GM21367 (cell line): ENCODE measurements around the gene RANBP10.

ENCODE experiments used
- ATAC-seq: cut with Tn5 transposase; IDR thresholded peaks from one replicate; pipeline ENCODE4 v1.9.1; 2021; ENCODE audit not compliant: unreplicated experiment

Gene RANBP10

DNA sequence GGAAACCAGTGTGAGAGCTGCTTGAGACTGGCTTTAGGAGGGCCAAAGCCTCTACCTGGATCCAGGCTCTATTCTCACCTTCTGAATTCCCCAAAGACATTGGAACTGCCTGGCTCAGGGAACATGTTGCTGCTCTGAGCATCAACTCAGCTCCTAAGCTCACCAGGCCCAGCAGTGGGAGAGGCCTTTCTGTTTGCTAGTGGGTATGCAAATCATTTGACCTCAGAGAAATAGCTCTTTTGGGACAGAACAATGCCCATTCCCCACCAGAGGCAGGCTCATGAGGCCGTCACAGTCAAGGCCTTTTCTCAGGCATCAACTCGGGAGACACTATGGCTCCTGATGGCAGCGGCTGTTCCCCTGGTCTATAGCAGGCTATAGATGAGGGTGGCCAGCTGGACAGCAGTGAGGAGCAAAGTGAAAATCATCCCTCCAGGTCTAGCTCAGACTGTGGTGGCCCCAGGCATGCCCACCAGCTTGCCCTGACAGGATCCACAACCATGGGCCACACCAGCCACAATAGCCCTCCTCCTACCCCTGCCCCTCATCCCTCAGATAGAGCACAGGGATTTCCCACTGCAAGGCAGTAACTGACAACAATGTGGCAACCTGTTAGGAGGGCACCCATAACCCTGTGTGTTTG, 56.8 kb downstream of the RANBP10 start:
- ATAC-seq = no peak

DNA sequence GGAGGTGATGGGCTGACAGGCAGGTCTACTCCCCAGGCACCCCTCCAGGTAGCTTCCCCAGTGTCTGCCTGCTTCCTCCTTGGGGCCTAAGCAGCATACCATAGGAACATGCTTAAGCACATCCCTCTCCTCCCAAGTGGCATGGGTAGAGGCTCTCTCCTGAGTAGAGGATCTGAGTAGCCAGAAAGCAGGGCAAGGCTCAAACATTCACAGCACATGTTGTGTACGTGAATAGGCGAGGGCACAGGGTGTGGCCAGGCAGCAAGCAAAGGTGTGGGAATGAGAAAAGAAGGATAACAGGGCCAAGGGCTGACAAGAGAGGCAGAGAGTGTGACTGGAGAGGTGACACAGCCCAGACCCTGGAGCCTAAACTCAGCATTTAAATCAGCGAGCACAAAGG, 57.5 kb downstream of the RANBP10 start:
- no peak for ATAC-seq

DNA sequence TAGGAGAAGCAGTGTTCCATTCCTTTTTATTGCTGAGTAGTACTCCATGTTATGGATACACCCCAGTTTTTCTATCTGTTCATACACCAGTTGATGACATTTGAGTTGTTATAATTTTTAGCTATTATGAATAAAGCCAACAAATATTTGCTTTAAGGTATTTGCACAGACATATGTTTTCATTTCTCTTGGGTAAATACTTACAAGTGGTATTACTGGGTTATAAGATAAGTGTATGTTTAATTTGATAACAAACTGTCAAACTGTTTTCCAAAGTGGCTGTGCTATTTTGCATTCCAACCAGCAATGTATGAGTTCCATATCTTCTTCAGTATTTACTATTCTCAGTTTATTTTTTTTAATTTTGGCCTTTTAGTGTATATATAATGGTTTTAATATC, 59.5 kb downstream of the RANBP10 start:
- ATAC-seq = no peak

DNA sequence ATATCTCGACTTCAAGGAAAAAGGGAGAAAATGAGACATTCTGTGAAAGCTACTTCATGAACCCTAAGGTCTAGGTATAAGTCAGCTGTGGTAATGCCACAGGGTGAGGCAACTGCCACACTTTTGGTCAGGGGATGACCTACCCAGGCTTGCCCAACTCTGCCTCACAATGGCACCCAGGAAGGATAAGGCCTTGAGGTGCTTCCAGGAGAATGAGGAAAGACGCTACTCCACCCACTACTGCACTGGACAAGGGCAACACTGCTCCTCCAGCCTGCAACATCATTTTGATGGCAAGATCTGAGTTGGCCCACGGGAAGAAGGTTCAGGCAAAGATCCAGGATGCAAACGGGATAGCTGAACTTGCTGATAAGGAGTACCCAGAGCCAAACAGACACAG, 65.2 kb downstream of the RANBP10 start:
- no peak for ATAC-seq

DNA sequence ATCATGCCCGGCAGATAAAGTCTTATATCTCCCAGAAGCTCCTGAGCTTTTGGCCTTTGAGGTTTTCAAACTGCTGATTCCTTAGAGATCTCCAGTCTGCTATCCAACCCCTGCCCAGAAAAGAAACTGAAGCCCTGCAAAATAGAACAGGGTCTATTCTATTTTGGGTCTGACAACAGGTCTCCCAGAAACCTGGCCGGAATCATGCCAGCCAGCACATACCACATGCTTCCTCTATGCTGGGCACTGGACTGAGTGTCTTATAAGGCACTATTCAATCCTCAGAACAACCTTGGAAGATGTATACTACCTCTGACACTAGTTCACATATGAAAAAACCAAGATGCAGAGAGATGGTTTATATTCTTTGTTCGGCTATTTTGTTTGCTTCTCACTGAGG, 66.0 kb downstream of the RANBP10 start:
- ATAC-seq = no peak

DNA sequence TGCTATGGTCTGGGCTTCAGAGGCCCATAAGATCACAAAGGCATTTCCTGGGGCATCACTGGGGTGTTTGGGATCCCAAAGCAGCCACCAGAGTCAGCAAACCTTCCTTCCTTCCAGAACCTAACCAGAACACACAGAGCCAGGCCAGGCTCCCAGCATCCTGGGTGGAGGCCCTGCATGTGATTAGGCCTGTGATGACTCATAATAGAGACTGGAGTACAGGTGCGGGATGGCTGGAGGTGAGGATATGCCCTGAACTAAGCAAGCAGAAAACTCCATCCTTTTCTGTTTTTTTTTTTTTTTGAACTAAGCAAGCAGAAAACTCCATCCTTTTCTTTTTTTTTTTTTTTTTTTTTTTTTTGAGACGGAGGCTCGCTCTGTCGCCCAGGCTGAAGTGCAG, 69.5 kb downstream of the RANBP10 start:
- no peak for ATAC-seq

DNA sequence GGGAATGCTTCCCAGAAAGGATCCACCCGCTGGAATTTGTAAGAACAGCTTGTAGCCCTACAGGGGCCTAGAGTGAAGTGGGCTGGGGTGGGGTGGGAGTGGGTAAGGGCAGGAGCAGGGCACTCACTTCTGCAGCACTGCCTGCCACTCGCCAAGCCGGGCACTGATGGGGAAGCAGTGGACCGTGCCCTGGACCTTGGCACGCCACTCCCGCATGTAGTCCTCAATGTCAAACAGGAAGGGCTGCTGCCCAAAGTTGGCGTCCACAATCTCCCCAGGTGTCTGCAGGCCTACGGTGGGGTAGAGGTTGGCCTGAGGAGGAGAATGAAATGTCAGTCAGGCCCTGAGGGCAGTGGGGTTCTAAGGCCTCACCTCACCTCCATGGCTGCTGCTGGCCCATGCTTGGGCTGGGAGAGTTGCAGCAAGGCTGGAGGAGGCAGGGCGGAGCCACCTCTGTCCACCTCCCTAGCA, 71.6 kb downstream of the RANBP10 start:
- ATAC-seq = no peak

DNA sequence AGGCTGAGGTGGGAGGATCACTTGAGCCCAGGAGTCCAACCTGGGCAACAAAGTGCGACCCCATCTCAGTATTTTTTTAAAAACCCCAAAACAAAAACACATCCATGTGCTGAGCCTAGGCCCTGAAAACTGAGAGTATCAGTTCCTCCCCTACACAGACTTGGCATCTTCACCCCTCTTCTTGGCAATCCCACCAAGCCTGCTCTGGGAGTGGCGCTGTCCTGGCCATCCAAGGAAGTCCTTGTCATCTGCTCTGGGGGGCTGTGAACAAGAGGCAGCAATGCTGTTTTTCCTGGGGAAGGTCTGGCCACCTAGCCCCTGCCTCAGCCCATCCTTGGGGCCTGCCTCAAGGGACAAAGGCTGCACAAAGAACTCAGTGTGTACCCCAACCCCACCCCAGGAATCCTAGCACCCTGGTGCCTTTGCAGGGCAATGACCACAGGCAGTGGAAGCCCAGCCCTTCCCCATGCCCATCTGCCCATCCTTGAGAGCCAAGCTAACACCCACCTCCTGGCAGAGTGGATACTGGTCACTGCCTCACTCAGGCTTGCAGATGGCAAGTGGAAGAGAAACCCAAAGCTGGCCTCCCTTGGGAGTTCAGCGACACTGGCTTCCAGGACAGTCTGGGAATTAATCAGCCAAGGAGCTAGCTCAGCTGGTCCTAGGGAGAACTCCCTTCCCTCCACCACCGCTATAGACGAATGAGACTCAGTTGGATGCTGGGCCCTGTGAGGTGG, 72.5 kb downstream of the RANBP10 start:
- no peak for ATAC-seq

DNA sequence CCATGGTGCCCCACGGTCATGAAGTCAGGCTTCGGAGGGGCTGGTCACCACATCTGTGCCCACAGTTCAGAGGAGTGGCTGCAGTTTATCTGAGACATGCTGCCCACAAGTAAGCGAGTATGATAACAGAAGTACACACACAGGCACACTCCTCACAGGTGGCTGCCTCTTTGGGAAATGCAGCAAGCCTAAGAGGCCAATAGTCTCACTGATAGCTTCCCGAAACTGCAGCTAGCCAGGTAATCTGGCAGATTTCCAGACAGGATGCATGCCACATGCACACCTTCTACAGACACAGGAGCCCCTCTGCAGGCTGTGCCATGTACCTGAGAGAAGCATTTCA, 74.6 kb downstream of the RANBP10 start:
- no peak for ATAC-seq

DNA sequence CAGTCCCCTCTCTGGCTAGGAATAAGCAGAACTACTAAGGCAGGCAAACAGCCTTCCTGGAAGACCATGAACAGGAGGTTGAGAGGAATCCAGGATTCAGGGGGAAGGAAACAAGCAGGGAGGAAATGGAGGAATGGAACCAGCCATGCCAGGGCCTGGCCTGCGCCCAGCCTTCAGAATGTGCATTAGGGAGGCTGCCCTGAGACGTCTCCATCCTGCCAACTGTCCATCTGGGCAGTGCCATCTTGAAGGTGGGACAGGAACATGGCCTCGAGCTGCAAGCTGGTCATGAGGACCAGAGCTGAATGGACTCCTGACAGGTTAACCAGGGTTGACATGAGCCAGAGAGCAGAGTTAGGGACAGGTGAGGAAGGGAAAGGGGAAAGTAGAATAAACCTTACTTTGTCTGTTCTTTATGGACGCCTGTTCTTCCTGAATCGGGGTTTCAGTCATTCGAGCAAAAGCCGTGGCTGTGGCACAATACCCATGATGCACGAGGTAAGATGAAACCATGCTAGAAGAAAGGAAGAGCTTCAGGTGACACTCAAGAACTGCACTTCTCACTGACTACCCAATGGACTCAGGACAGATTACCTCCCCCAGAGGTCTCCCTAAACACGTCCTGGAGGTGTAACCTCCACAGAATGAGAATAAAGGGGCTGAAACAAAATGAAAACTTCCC, 75.1 kb downstream of the RANBP10 start:
- no peak for ATAC-seq

DNA sequence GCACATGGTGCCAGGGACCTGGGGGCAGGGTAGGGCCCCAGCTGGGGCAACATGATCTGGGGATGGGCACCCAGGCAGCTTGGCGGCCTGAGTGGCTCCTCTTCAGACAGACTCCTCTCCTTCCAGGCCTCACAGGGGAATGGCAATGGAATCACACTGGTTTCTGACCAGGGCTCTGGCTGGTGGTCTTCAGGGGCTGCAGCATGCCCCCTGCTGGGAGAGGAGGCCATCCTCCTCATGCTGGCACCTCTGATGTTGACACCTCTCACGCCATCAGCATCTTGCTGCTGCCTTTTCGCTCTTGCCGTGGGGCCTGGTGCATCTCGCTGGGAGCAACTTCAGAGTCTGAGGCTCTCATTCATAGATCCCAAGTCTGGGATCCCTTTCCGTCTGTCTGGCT, 76.0 kb downstream of the RANBP10 start:
- ATAC-seq = no peak

DNA sequence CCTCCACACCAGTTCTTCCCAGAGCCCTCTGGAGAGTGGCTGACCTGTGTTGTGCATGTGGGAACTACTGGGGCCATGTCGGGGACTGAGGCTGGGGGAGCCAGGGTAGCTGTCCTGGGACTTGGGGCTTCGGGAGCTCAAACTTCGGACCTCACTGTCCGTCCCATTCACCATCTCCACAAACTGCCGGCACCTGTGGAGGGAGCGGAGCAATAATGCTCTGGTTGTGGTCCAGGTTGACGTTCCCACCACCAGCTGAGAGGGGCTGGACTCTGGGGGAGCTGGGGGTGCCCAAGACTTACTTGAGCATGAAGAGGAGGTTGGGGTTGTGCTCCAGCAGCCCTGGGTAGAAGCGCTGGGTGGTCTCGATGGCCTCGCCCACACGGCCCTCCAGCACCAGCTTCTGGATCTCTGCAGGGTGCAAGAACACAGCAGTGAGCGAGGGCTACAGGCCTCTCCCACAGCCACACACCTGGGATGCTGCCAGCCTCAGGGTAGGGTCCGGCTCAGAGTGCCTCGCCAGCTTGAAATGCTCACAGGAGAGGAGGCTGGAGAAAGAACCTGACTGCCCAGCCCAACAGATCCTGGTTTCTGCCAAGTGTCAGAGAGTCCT, 76.6 kb downstream of the RANBP10 start:
- ATAC-seq = no peak

DNA sequence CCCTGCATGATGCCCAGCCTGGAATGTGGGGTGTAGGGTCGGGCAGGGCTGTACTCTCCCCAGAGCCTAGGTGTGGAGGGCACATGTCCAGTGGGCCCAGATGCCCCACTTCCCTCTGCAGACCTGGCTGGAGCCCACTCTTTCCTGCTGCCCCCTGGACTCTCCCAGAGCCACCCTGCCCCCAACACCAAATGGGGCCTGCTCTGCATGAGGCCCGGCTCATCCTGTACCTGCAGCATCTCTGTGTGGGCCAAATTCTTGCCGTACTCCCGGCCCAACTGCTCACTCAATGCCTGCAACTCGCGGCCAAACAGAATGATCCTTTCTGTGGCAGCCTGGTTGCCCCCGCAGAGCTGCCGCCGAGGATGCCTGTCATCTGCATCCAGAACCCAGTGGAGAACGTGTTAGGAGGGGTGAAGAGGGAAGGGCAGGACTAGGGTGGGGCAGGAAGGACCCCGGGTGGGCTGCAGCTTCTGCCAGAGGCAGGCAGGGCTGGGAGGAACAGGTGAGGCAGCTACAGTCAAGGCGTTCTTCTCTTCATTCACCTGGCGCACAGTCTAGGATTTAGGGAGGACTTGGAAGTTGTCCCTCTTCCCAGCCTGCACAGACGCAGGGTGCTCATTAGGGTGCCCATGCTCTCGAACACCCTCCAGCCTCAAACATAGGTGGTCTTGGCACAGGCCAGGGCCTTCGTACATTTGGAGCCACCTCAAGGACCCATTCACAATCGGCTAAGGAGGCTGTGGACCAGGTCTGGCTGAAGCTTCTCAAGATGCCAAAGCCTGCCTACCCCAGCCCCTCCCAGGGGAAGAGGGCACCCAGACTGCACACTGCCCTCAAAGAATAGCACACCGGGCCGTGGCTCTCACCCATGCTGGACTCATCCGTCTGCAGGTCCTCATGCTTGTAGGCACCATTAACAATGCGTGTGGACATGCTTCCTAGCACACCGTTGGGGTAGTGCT, 78.6 kb downstream of the RANBP10 start:
- ATAC-seq = no peak

DNA sequence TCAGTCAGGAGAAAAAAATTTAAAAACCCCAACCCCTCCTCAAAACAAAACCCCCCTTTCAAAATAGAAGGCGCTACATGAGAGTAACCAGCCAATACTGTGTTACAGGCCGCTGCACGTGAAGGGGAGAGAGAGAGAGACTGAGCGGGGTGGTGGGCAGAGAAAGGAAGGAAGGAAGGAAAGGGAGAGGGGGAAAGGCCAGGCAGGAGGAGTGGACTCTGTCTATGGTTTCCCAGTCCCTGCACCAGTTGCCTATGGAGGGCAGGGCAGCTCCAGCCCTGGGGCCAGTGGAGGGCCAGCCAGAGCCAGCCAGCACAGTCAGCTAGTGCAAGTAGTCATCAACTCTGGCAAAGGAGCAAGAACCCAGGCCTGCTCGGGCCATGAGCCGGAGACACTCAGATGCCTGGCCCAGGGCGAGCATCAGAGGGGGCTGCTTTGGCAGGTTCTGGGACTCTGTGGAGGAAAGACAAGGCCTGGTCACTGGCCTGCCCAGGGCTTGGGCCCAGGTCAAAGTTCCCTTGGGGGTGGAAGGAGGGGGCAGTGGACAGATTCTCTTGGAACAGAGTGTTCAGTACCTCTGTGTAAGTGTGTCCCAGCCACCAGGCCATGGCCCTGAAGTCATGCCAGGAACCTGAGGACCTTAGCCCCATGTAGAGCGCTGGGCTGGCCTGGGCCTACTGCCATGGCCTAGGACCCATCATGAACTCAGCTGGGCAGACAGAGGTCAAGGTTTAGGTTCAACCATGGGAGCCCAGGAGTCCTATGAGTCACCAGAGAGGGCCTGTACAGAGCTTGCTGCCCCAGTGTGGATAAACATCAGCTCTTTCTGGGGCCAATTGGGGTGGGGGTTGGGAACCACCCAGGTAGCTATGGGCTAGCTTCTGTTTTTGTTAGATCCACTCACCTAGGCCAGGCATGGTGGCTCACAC, 80.0 kb downstream of the RANBP10 start:
- no peak for ATAC-seq

DNA sequence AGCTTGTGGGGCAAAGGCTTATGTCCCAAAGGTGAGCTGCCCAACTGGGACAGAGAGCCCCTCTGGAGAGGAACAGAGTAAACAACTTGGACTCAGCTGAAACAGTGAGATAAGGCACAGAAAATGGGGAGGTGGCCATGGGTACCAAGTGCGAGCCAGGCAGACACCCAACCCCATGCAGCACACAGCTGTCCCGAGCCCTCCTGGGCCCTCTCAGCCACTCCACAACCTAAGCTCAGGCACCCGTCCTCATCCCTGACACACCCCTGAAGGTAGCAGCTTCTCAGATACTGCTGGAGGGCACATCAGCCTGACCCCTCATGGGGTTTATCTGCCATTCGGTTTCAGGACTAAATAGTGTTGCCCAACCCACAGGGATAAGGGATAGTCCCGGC, 82.5 kb downstream of the RANBP10 start:
- no peak for ATAC-seq

DNA sequence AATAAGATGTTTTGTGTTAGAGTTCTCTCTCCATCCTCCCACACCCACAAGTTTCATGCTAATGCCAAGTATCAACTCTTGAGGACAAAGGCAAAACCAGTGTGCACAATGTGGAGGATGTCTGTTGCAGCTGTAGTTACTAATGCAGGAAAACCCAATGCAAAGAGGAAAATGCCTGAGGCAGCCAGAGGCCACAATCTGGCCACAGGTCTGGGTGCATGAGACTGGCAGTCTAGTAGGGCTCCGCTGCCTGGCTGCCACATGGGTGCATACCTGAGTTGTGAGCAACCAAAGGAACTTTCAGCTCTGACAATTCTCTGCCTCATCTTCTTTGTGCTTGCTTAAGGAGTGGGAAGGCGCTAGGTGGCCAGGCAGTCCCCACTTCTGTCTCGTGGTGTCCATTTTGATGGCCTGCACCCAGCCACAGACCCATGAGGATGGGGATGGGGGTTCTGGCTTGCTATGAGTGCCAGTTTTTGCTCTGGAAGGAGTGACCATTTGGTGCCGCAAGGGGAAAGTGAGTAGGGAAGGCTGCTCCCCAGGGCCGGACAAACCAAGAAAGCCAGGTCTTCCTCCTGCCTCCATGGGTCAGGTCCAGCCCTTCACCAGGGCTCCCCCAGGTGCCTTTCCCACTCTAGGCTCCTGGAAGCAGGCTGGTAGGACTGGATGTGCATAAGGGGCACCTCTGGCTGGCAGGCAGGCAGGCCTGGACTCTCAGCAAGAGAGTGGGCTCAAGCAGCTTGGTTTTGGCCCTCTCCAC, 83.0 kb downstream of the RANBP10 start:
- no peak for ATAC-seq

DNA sequence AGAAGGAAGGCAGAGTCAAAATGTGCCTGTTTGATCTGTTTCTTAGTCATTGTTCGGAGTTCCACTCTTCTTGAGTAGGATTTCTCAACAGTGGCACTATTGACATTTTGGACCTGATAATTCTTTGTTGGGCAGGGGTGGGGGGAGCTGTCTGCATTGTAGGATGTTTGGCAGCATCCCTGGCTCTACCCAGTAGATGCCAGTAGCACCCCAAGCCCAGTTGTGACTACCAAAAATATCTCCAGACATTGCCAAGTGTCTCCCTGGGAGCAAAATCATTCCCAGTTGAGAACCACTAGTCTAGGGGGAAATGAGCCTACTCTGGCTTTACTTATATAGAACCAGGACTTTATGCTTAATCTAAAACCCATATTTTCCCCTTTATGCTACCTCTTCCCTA, 86.1 kb downstream of the RANBP10 start:
- no peak for ATAC-seq

DNA sequence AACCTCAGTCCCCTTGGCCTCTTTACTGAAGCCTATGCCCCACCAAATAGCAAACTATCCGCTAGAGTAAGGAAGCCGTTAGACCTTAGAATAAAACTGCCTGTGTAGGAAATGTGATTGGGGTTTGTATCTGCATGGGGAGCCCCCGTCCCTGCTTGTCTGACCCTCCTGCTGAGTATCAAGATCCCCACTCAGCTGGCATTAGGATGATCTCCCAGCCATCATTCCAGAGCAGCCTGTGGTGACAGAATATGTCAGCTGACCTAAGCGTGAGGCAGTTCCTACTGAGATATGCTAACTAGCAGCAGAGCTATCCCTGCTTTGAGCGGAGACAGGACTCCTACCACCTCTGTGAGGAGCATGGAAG, 86.6 kb downstream of the RANBP10 start:
- peak; percentile 6 for ATAC-seq
